HepG2 (cell line): Measurements from ENCODE around the gene SMIM24. TPM values are rescaled to one million over a fixed set of nuclear protein-coding genes. Genes with fewer than 3 reads are reported as not detected.
A peak's percentile ranks its signal among the peaks of the same experiment; 100 is the strongest.

Experiments used
- AGO2 ChIP-seq: fragments of 200-400 bp; formaldehyde crosslinking; optimal IDR thresholded peaks from 2 replicates; pipeline ENCODE3; 2017; ENCODE audit warnings: mild to moderate bottlenecking, low read depth, low read length, moderate library complexity
- KAT7 ChIP-seq: IDR thresholded peaks from 2 replicates; pipeline ENCODE4 v1.6.1; 2018; ENCODE audit warnings: borderline replicate concordance, missing compliant biosample characterization
- KLF9 ChIP-seq: IDR thresholded peaks from 2 replicates; pipeline ENCODE4 v1.6.1; 2016; ENCODE audit warnings: low read depth
- POLR2A ChIP-seq, 2 experiments: IDR thresholded peaks; 2 replicates each; pipeline ENCODE4 v1.6.1; 2011; ENCODE audit warnings: low read depth in 2 of 2, low read length in 2 of 2, mild to moderate bottlenecking in 1 of 2, moderate library complexity in 1 of 2; ENCODE audit not compliant: insufficient read depth in 1 of 2
- RFX5 ChIP-seq: IDR thresholded peaks from 2 replicates; pipeline ENCODE4 v1.6.1; 2011; ENCODE audit warnings: low read depth, low read length, improper control_type of control experiment
- SP5 ChIP-seq: IDR thresholded peaks from 2 replicates; pipeline ENCODE4 v1.6.1; 2016; ENCODE audit warnings: low read depth, borderline replicate concordance
- TBL1XR1 ChIP-seq: fragments of 150-350 bp; IDR thresholded peaks from 2 replicates; pipeline ENCODE4 v1.6.1; 2014; ENCODE audit warnings: borderline replicate concordance, low read length; ENCODE audit not compliant: partially characterized antibody
- TRIM24 ChIP-seq: sonication (generic); formaldehyde crosslinking; IDR thresholded peaks from 2 replicates; pipeline ENCODE4 v1.8.0; 2022; ENCODE audit warnings: mild to moderate bottlenecking, missing genetic modification reagents
- ZNF331 ChIP-seq: sonication (generic); formaldehyde crosslinking; IDR thresholded peaks from 2 replicates; pipeline ENCODE4 v1.4.0; 2020; ENCODE audit warnings: missing genetic modification reagents
- polyA plus RNA-seq, 8 experiments: library from polyadenylated mRNA; depleted of rRNA in 3 of 8; stranded (reverse) in 7 of 8; unstranded in 1 of 8; fragments of >200 nt; fragmentation: Illumina TruSeq in 4 of 8; extraction: Trizol in 4 of 8; gene quantifications; 2 replicates each; pipeline versions ENCODE4 v1.2.1 to v1.2.3, GENCODE V29; 2011 to 2016; ENCODE audit warnings: low read depth in 4 of 8, missing spikeins in 1 of 8, mixed read lengths in 1 of 8; ENCODE audit not compliant: insufficient read depth in 1 of 8
- total RNA-seq, 5 experiments: library from RNA; depleted of rRNA; stranded (reverse); fragments of >200 nt; fragmentation: Illumina TruSeq; extraction: Trizol; gene quantifications; 2 replicates each; pipeline ENCODE4 v1.2.3, GENCODE V29; 2016; ENCODE audit warnings: low read depth in 1 of 5
- TF ChIP-seq, protein P1 (sequence below): conservative IDR thresholded peaks from 2 replicates; pipeline ENCODE4 v1.6.1; 2018; ENCODE audit warnings: missing genetic modification reagents
- TF ChIP-seq, protein P2 (sequence below): sonication (generic); formaldehyde crosslinking; IDR thresholded peaks from 2 replicates; pipeline ENCODE4 v1.5.0; 2020; ENCODE audit warnings: missing genetic modification reagents, mild to moderate bottlenecking, borderline replicate concordance
- TF ChIP-seq, protein P3 (sequence below): sonication (generic); formaldehyde crosslinking; IDR thresholded peaks from 2 replicates; pipeline ENCODE4 v1.5.0; 2020; ENCODE audit warnings: missing genetic modification reagents
- TF ChIP-seq, protein P4 (sequence below): IDR thresholded peaks from 2 replicates; pipeline ENCODE4 v1.6.1; 2016; ENCODE audit warnings: mild to moderate bottlenecking
- TF ChIP-seq, protein P5 (sequence below): sonication (generic); formaldehyde crosslinking; IDR thresholded peaks from 2 replicates; pipeline ENCODE4 v1.8.0; 2022; ENCODE audit warnings: mild to moderate bottlenecking, missing genetic modification reagents
- TF ChIP-seq, protein P6 (sequence below): sonication (generic); formaldehyde crosslinking; IDR thresholded peaks from 2 replicates; pipeline ENCODE4 v1.4.0; 2020; ENCODE audit warnings: missing genetic modification reagents, borderline replicate concordance
- TF ChIP-seq, protein P7 (sequence below): sonication (generic); formaldehyde crosslinking; IDR thresholded peaks from 2 replicates; pipeline ENCODE4 v1.4.0; 2020; ENCODE audit warnings: mild to moderate bottlenecking, missing genetic modification reagents, borderline replicate concordance

SMIM24 gene
- total and polyA plus RNA-seq, 2 of the 13 experiments (the other 11 are each of a cell fraction or from before 2014, with no cell fraction given) = 11.2 to 70.6 TPM

DNA sequence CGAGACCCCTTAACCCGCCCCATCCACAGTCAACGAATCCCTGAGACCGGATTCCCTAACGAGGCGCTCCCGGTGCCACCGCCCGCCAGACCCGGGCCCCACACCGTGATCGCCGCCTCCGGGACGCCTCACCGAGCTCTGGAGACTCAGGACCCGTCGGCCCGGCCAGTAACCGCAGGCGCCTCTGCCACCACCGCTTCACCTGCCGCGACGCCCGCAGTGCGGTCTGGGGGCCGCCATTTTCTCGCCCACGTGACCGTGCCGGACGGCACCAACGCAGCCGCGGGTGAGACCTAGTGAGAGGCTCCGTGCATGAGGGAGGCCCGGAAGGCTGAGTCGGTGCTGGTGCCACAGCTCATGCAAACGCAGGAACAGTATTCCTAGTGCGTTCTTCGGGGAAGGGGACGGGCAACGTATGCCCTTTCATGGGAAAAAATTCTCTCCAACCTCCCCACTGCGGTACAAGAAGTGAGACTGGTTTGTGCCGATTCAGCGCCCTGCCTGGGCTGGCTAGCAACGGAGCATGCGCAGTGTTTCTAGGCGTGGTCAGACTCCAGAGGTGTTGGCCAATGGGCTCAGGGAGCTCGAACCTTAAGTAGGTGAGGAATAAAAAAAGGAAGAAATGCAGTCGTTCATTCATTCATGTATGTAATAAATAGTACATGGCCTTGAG is 20.2 kb upstream of the SMIM24 start, which contains the start of gene DOHH (continued):
- TF ChIP-seq, protein P1, sequence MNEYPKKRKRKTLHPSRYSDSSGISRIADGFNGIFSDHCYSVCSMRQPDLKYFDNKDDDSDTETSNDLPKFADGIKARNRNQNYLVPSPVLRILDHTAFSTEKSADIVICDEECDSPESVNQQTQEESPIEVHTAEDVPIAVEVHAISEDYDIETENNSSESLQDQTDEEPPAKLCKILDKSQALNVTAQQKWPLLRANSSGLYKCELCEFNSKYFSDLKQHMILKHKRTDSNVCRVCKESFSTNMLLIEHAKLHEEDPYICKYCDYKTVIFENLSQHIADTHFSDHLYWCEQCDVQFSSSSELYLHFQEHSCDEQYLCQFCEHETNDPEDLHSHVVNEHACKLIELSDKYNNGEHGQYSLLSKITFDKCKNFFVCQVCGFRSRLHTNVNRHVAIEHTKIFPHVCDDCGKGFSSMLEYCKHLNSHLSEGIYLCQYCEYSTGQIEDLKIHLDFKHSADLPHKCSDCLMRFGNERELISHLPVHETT (CRISPR knock-in tag) = no peak
- TF ChIP-seq SP5 (CRISPR knock-in tag) (no peak), AGO2 (peak; percentile 61), TBL1XR1 (no peak), KLF9 (CRISPR knock-in tag) (no peak), TRIM24 (CRISPR knock-in tag) (no peak), POLR2A (IDR thresholded peaks at IDR 0.05; ENCODE audit: insufficient read depth in 1 of 2, low read depth in 2 of 2, low read length in 2 of 2) (peak; percentile 81 to 83), RFX5 (peak; percentile 88), ZNF331 (CRISPR knock-in tag) (peak; percentile 70), KAT7 (CRISPR knock-in tag) (peak; percentile 98)
- TF ChIP-seq, protein P2, sequence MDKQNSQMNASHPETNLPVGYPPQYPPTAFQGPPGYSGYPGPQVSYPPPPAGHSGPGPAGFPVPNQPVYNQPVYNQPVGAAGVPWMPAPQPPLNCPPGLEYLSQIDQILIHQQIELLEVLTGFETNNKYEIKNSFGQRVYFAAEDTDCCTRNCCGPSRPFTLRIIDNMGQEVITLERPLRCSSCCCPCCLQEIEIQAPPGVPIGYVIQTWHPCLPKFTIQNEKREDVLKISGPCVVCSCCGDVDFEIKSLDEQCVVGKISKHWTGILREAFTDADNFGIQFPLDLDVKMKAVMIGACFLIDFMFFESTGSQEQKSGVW (CRISPR knock-in tag) = no peak; the same call in 1 of the 2 replicates
- TF ChIP-seq, protein P3, sequence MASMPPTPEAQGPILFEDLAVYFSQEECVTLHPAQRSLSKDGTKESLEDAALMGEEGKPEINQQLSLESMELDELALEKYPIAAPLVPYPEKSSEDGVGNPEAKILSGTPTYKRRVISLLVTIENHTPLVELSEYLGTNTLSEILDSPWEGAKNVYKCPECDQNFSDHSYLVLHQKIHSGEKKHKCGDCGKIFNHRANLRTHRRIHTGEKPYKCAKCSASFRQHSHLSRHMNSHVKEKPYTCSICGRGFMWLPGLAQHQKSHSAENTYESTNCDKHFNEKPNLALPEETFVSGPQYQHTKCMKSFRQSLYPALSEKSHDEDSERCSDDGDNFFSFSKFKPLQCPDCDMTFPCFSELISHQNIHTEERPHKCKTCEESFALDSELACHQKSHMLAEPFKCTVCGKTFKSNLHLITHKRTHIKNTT (CRISPR knock-in tag) = no peak
- TF ChIP-seq, protein P4, sequence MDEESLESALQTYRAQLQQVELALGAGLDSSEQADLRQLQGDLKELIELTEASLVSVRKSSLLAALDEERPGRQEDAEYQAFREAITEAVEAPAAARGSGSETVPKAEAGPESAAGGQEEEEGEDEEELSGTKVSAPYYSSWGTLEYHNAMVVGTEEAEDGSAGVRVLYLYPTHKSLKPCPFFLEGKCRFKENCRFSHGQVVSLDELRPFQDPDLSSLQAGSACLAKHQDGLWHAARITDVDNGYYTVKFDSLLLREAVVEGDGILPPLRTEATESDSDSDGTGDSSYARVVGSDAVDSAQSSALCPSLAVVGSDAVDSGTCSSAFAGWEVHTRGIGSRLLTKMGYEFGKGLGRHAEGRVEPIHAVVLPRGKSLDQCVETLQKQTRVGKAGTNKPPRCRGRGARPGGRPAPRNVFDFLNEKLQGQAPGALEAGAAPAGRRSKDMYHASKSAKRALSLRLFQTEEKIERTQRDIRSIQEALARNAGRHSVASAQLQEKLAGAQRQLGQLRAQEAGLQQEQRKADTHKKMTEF (CRISPR knock-in tag) = peak; percentile 90
- TF ChIP-seq, protein P5, sequence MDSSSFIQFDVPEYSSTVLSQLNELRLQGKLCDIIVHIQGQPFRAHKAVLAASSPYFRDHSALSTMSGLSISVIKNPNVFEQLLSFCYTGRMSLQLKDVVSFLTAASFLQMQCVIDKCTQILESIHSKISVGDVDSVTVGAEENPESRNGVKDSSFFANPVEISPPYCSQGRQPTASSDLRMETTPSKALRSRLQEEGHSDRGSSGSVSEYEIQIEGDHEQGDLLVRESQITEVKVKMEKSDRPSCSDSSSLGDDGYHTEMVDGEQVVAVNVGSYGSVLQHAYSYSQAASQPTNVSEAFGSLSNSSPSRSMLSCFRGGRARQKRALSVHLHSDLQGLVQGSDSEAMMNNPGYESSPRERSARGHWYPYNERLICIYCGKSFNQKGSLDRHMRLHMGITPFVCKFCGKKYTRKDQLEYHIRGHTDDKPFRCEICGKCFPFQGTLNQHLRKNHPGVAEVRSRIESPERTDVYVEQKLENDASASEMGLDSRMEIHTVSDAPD (CRISPR knock-in tag) = 0 out of 2 replicates have a peak, but pooled peaks have one; percentile 58
- TF ChIP-seq, protein P6, sequence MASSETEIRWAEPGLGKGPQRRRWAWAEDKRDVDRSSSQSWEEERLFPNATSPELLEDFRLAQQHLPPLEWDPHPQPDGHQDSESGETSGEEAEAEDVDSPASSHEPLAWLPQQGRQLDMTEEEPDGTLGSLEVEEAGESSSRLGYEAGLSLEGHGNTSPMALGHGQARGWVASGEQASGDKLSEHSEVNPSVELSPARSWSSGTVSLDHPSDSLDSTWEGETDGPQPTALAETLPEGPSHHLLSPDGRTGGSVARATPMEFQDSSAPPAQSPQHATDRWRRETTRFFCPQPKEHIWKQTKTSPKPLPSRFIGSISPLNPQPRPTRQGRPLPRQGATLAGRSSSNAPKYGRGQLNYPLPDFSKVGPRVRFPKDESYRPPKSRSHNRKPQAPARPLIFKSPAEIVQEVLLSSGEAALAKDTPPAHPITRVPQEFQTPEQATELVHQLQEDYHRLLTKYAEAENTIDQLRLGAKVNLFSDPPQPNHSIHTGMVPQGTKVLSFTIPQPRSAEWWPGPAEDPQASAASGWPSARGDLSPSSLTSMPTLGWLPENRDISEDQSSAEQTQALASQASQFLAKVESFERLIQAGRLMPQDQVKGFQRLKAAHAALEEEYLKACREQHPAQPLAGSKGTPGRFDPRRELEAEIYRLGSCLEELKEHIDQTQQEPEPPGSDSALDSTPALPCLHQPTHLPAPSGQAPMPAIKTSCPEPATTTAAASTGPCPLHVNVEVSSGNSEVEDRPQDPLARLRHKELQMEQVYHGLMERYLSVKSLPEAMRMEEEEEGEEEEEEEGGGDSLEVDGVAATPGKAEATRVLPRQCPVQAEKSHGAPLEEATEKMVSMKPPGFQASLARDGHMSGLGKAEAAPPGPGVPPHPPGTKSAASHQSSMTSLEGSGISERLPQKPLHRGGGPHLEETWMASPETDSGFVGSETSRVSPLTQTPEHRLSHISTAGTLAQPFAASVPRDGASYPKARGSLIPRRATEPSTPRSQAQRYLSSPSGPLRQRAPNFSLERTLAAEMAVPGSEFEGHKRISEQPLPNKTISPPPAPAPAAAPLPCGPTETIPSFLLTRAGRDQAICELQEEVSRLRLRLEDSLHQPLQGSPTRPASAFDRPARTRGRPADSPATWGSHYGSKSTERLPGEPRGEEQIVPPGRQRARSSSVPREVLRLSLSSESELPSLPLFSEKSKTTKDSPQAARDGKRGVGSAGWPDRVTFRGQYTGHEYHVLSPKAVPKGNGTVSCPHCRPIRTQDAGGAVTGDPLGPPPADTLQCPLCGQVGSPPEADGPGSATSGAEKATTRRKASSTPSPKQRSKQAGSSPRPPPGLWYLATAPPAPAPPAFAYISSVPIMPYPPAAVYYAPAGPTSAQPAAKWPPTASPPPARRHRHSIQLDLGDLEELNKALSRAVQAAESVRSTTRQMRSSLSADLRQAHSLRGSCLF (CRISPR knock-in tag) = no peak
- TF ChIP-seq, protein P7, sequence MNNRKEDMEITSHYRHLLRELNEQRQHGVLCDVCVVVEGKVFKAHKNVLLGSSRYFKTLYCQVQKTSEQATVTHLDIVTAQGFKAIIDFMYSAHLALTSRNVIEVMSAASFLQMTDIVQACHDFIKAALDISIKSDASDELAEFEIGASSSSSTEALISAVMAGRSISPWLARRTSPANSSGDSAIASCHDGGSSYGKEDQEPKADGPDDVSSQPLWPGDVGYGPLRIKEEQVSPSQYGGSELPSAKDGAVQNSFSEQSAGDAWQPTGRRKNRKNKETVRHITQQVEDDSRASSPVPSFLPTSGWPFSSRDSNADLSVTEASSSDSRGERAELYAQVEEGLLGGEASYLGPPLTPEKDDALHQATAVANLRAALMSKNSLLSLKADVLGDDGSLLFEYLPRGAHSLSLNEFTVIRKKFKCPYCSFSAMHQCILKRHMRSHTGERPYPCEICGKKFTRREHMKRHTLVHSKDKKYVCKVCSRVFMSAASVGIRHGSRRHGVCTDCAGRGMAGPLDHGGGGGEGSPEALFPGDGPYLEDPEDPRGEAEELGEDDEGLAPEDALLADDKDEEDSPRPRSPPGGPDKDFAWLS (CRISPR knock-in tag) = no peak
